ENCODE data around the gene PTPRO.

Gene PTPRO

GRCh38 chr12:15526033-15526432 is 203.7 kb downstream of the PTPRO start:
- TF ChIP-seq CTCF (IDR thresholded peaks at IDR 0.05; ENCODE audit: extremely low read depth, missing control alignments) = no peak
- peak; percentile 55 for DNase-seq (ENCODE audit: low spot score)

GRCh38 chr12:15527201-15528080 is 205.1 kb downstream of the PTPRO start:
- TF ChIP-seq CTCF (IDR thresholded peaks at IDR 0.05; ENCODE audit: extremely low read depth, missing control alignments) = no peak
- no peak for DNase-seq (ENCODE audit: low spot score)

GRCh38 chr12:15528666-15529065 is 206.4 kb downstream of the PTPRO start:
- no peak for DNase-seq (ENCODE audit: low spot score)
- TF ChIP-seq CTCF (IDR thresholded peaks at IDR 0.05; ENCODE audit: extremely low read depth, missing control alignments) = no peak

GRCh38 chr12:15530361-15530760 is 208.1 kb downstream of the PTPRO start:
- no peak for TF ChIP-seq CTCF (IDR thresholded peaks at IDR 0.05; ENCODE audit: extremely low read depth, missing control alignments)
- DNase-seq (ENCODE audit: low spot score) = no peak

GRCh38 chr12:15532364-15532977 is 210.2 kb downstream of the PTPRO start:
- TF ChIP-seq CTCF (IDR thresholded peaks at IDR 0.05; ENCODE audit: extremely low read depth, missing control alignments) = peak; percentile 23
- peak; percentile 36 for DNase-seq (ENCODE audit: low spot score)

GRCh38 chr12:15534322-15534721 is 212.0 kb downstream of the PTPRO start:
- TF ChIP-seq CTCF (IDR thresholded peaks at IDR 0.05; ENCODE audit: extremely low read depth, missing control alignments) = no peak
- DNase-seq (ENCODE audit: low spot score) = no peak

GRCh38 chr12:15534874-15535273 is 212.6 kb downstream of the PTPRO start:
- TF ChIP-seq CTCF (IDR thresholded peaks at IDR 0.05; ENCODE audit: extremely low read depth, missing control alignments) = no peak
- DNase-seq (ENCODE audit: low spot score) = no peak

Measured in GM20000 (cell line).